ENCODE results near the gene REN.

The REN gene

GRCh38 chr1:204105131-204105515 is 61.0 kb downstream of the REN start:
- TF ChIP-seq POLR2AphosphoS5 (IDR thresholded peaks at IDR 0.05; ENCODE audit: borderline replicate concordance, low read depth, low read length): no peak
- no peak for TF ChIP-seq FOXP2 (optimal IDR thresholded peaks at IDR 0.05; ENCODE audit: control extremely low read depth, extremely low read length, insufficient read depth)
- no peak for TF ChIP-seq EZH2 (IDR thresholded peaks at IDR 0.05)
- Histone ChIP-seq H3K36me3 (ENCODE audit: insufficient read depth, low read length) (no peaks in the 10 kb centered on the region), H3K27ac (no peak overlapping the region), H3K9ac (ENCODE audit: insufficient read length) (no peak overlapping the region), H3K9me3 (ENCODE audit: low read depth, low read length) (no peaks in the 10 kb centered on the region), H3K4me3 (no peak overlapping the region)
- DNase-seq (ENCODE audit: low read depth, low spot score): no peak
